Natural killer cell (primary cell): ENCODE data around the gene RGS4. TPM values are rescaled to one million over a fixed set of nuclear protein-coding genes. Genes with fewer than 3 reads are reported as not detected.

Source experiments
- ATAC-seq, 3 donors: fragments of 150-1000 bp in 2 of 3; fragments of 200-7000 bp in 1 of 3; cut with Tn5 transposase; 1 replicate in 1 of 3; 2 replicates in 2 of 3; pipeline ENCODE4 v1.10.0; 2021; ENCODE audit warnings: mild to moderate bottlenecking in 2 of 3, moderate library complexity in 2 of 3
- DNase-seq, 2 donors: peaks; one replicate each; pipeline versions ENCODE4 v3.0.0 to v3.0.0-alpha.2; 2013 to 2021; ENCODE audit warnings: mixed read lengths in 1 of 2
- H3K27ac ChIP-seq: one replicate; pipeline ENCODE4 v1.5.1; 2013; ENCODE audit warnings: mild to moderate bottlenecking, low read length
- H3K27me3 ChIP-seq: one replicate; pipeline ENCODE4 v1.6.1; 2013; ENCODE audit warnings: low read length; ENCODE audit not compliant: control insufficient read depth, insufficient read depth
- H3K36me3 ChIP-seq: one replicate; pipeline ENCODE4 v1.6.1; 2013; ENCODE audit warnings: low read length; ENCODE audit not compliant: control insufficient read depth, insufficient read depth
- H3K4me1 ChIP-seq: one replicate; pipeline ENCODE4 v1.6.1; 2013; ENCODE audit warnings: low read length; ENCODE audit not compliant: control insufficient read depth, insufficient read depth
- H3K4me3 ChIP-seq: one replicate; pipeline ENCODE4 v1.5.1; 2013; ENCODE audit warnings: low read length
- H3K9me3 ChIP-seq: one replicate; pipeline ENCODE4 v1.6.1; 2013; ENCODE audit warnings: low read length; ENCODE audit not compliant: control insufficient read depth, insufficient read depth
- H3K27ac Mint-ChIP-seq, 2 donors: one replicate each; pipeline ENCODE4 v1.8.0; 2022; ENCODE audit warnings: mild to moderate bottlenecking in 2 of 2, mixed read lengths in 2 of 2, moderate library complexity in 1 of 2
- H3K27me3 Mint-ChIP-seq, 2 donors: one replicate each; pipeline ENCODE4 v1.8.0; 2022; ENCODE audit warnings: low read depth in 2 of 2, mixed read lengths in 2 of 2
- H3K36me3 Mint-ChIP-seq: one replicate; pipeline ENCODE4 v1.8.0; 2022; ENCODE audit warnings: mixed read lengths
- H3K4me1 Mint-ChIP-seq, 2 donors: one replicate each; pipeline ENCODE4 v1.8.0; 2022; ENCODE audit warnings: mixed read lengths in 2 of 2
- H3K4me3 Mint-ChIP-seq: one replicate; pipeline ENCODE4 v1.8.0; 2022; ENCODE audit warnings: mild to moderate bottlenecking, moderate library complexity, mixed read lengths
- H3K9me3 Mint-ChIP-seq, 2 donors: one replicate each; pipeline ENCODE4 v1.8.0; 2022; ENCODE audit warnings: mixed read lengths in 2 of 2
- WGBS: methylation state at CpG from one replicate; pipeline ENCODE4 v1.1.7; 2013; ENCODE audit warnings: missing lambda C conversion rate; ENCODE audit not compliant: insufficient coverage; 5-methylcytosine and 5-hydroxymethylcytosine counted together
- intact Hi-C: fragments of 100-400 bp; cut with micrococcal nuclease; formaldehyde crosslinking; loops from one replicate; pipeline ENCODE4 v1.14.2; 2022
- total RNA-seq, 4 donors: library from RNA; stranded (reverse); fragments of 120-200 nt in 1 of 4; gene quantifications; one replicate each; pipeline versions ENCODE4 v1.2.3 to v1.2.4, GENCODE V29; 2013 to 2022
- TF ChIP-seq, protein P1 (sequence below): fragments of 200-600 bp; IDR thresholded peaks from one replicate; pipeline ENCODE4 v1.8.0; 2022; ENCODE audit warnings: antibody characterized with exemption

The RGS4 gene
- total RNA-seq, 3 donors from 2014 or later (not counting 1 experiment from before 2014, with no cell fraction given): not detected

DNA sequence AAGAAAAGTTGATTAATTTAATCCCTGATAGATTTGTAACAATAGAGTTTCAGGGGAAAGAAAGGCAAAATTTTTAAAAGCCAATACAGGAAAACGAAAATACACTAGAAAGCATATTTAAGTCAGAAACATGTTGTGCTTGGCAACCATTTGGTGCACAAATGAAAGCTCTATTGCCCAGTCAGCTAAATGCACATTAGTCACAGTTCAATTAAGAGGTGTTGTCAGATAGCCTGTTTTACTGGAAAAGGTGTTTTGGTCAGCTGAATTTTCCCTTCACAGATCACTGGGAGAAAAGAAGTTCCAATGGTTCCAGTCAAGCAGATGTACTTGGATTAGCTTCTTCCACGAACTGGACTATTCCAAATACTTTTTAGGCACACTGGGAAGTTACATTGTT is 25.4 kb downstream of the RGS4 start:
- Histone ChIP-seq H3K36me3 (no peaks in the 10 kb centered on the region), H3K4me1 (no peaks in the 10 kb centered on the region), H3K27ac (no peak overlapping the region), H3K9me3 (peaks cover 4% of the 10 kb centered on the region), H3K27me3 (no peaks in the 10 kb centered on the region), H3K4me3 (no peak overlapping the region)
- no peak for DNase-seq
- ATAC-seq: no peak
- Mint-ChIP-seq H3K4me1 (no peaks in the 10 kb centered on the region), H3K27me3 (peaks cover 0 to 19% of the 10 kb centered on the region in 2 donors), H3K27ac (no peak overlapping the region), H3K4me3 (no peak overlapping the region), H3K9me3 (no peaks in the 10 kb centered on the region), H3K36me3 (no peaks in the 10 kb centered on the region)
- intact Hi-C loops: no loop called here
- WGBS: 60% methylated on average over 2 of the region's 2 CpGs
- TF ChIP-seq, protein P1, sequence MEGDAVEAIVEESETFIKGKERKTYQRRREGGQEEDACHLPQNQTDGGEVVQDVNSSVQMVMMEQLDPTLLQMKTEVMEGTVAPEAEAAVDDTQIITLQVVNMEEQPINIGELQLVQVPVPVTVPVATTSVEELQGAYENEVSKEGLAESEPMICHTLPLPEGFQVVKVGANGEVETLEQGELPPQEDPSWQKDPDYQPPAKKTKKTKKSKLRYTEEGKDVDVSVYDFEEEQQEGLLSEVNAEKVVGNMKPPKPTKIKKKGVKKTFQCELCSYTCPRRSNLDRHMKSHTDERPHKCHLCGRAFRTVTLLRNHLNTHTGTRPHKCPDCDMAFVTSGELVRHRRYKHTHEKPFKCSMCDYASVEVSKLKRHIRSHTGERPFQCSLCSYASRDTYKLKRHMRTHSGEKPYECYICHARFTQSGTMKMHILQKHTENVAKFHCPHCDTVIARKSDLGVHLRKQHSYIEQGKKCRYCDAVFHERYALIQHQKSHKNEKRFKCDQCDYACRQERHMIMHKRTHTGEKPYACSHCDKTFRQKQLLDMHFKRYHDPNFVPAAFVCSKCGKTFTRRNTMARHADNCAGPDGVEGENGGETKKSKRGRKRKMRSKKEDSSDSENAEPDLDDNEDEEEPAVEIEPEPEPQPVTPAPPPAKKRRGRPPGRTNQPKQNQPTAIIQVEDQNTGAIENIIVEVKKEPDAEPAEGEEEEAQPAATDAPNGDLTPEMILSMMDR: no peak

DNA sequence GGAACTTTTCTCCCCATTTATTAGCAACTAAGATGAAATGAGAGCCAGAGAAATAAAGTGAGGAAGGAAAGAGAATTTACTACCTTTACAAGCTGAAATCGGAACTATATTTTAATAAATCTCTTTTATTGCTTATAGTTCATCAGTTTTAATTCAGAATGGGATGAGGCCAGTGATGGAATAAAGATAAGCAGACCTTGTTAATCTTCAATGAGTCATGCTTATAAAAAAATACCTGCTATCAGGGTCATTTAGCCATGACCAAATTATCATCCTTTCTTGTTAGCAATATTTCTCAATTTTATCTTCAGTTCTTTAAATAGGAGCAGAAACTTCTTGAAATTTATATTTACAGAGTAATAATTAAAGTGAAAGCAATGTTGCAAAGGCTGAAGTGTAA is 26.1 kb downstream of the RGS4 start:
- Histone ChIP-seq H3K9me3 (peaks cover 4% of the 10 kb centered on the region), H3K4me1 (no peaks in the 10 kb centered on the region), H3K27me3 (no peaks in the 10 kb centered on the region), H3K4me3 (no peak overlapping the region), H3K36me3 (no peaks in the 10 kb centered on the region), H3K27ac (no peak overlapping the region)
- no peak overlapping the region for H3K4me3 Mint-ChIP-seq
- ATAC-seq (no peak), DNase-seq (no peak)
- H3K36me3 Mint-ChIP-seq: no peaks in the 10 kb centered on the region
- TF ChIP-seq, protein P1: no peak
- H3K9me3 Mint-ChIP-seq: no peaks in the 10 kb centered on the region
- no peak overlapping the region for H3K27ac Mint-ChIP-seq
- peaks cover 0 to 17% of the 10 kb centered on the region in 2 donors for H3K27me3 Mint-ChIP-seq
- H3K4me1 Mint-ChIP-seq: no peaks in the 10 kb centered on the region
- intact Hi-C loops: no loop called here
- no CpG with 5 or more reads among the region's 1 CpG for WGBS

DNA sequence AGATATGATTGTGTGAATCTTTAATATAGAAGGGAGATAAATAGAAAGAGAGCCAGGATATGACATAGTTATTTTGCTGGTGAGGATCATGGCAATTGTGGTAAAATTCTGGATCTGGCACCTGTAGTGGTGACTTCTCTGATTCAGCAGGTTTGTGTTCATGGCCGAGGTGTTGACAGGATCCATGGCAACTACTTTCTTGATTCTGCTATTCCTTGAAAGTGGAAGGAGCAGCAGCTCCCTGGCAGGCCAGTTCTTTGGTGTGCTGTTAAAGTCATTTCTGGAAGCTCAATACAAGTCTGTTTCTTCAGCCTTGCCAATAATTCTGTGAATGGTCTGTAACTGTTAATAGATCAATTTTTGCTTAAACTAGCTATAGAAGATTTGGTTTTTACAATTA is 33.4 kb downstream of the RGS4 start:
- ATAC-seq (no peak), DNase-seq (no peak)
- no peaks in the 10 kb centered on the region for H3K27me3 ChIP-seq
- no peak overlapping the region for H3K27ac ChIP-seq
- no peaks in the 10 kb centered on the region for H3K36me3 ChIP-seq
- Mint-ChIP-seq H3K27ac (no peak overlapping the region), H3K9me3 (peaks cover 0 to 2% of the 10 kb centered on the region in 2 donors), H3K4me3 (no peak overlapping the region), H3K36me3 (no peaks in the 10 kb centered on the region), H3K27me3 (peaks cover 7 to 12% of the 10 kb centered on the region in 2 donors), H3K4me1 (no peaks in the 10 kb centered on the region)
- WGBS: 74% methylated on average over 1 of the region's 1 CpG
- no peaks in the 10 kb centered on the region for H3K4me1 ChIP-seq
- H3K4me3 ChIP-seq: no peak overlapping the region
- intact Hi-C loops: no loop called here
- peaks cover 4% of the 10 kb centered on the region for H3K9me3 ChIP-seq
- TF ChIP-seq, protein P1: no peak

DNA sequence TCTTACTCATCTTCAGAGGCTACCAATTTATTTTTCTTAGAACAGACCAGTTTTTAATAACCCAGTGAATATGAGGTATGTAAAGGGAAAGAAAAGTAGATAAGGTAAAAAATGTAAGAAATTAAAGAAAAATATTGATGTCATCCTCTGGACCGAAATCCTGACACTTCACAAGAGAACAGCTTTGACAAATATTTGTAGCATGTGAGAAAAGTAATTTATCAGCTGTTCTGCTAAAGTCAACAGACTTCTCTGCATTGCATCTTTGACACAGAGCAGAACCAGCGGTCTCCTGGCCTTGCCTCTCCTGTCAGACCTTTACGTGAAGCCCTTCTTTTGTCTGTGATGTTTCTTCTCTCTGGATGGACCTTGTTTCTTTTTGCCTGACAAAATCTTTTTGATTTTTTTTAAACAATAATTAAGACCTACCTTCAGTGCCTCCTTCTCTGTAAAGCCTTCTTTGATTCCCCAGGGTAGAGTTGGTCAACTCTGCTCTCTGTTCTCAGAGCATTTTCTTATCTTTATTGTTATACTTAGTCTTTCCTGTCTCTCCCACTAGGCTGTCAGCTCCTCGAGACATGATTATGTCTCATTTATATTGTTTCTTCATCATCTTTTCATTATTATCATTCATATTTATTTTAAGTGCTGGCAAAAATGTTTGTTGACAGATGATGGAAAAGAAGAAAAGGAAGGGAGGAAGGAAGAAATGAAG is 35.4 kb downstream of the RGS4 start:
- no peaks in the 10 kb centered on the region for H3K36me3 Mint-ChIP-seq
- TF ChIP-seq, protein P1: no peak
- intact Hi-C loops: no loop called here
- peaks cover 7 to 12% of the 10 kb centered on the region in 2 donors for H3K27me3 Mint-ChIP-seq
- WGBS: 76% methylated on average over 3 of the region's 4 CpGs
- H3K4me3 Mint-ChIP-seq: no peak overlapping the region
- no peak overlapping the region for H3K27ac ChIP-seq
- no peaks in the 10 kb centered on the region for H3K36me3 ChIP-seq
- DNase-seq (no peak), ATAC-seq (no peak)
- no peaks in the 10 kb centered on the region for H3K27me3 ChIP-seq
- no peaks in the 10 kb centered on the region for H3K4me1 Mint-ChIP-seq
- H3K4me1 ChIP-seq: no peaks in the 10 kb centered on the region
- no peaks in the 10 kb centered on the region for H3K9me3 ChIP-seq
- H3K9me3 Mint-ChIP-seq: peaks cover 0 to 6% of the 10 kb centered on the region in 2 donors
- no peak overlapping the region for H3K27ac Mint-ChIP-seq
- no peak overlapping the region for H3K4me3 ChIP-seq
